ENCODE measurements around the gene TMEM145. TPM values are rescaled to one million over a fixed set of nuclear protein-coding genes. Genes with fewer than 3 reads are reported as not detected.
"Not testable (repeated sequence)": the region's sequence is repeated elsewhere in the genome, so short reads cannot be mapped to it uniquely, and the experiment has no call there.

Gene TMEM145
- total RNA-seq (2022): 1.5 and 3.1 TPM in 2 replicates
- percentile 21 among the genes with signal in this experiment for Bru-seq, nascent RNA
- BruChase-seq, experiment 1, labeled RNA remaining after a 6-hour chase: percentile 27 among the genes with signal in this experiment
- BruChase-seq, experiment 2, labeled RNA remaining after a 2-hour chase: percentile 20 among the genes with signal in this experiment
- long read RNA-seq, partial matches to known transcripts: 1 of 2 reads
- long read RNA-seq, other reads (novel, unspliced or antisense): 1 of 2 reads

DNA sequence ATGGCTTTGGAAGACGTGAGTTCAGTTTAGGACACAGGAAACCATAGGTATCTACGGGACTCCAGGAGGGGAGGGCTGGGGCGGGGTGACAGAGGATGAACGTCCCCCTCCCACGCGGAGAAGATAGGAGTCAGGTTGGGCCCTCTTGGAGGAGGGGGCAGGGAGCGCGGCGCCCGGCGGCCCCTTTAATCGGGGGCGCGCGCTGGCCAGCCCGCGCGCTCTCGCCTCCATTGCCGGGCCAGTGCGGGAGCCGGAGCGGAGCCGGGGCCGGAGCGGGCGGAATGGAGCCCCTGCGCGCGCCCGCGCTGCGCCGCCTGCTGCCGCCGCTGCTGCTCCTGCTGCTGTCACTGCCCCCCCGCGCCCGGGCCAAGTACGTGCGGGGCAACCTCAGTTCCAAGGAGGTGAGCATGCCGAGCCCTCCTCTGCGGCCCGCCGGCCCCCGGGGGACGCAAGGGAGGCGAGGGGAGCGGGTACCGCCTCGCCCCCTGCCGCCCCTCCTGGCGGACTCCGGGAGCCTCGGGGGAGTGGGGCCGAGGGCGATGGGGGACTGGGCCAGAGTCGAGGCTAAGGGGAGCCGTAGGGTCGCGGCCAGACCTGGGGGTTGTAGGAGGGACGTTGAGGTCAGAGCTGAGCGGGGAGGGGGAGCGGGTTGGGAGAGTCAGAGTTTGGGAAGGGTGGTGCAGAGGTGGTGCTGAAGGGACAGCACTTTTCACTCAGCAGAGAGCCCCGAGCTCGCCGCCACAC, at the start of gene TMEM145:
Gene TMEM145 (plus strand): TSS at position 214 of the 744 bp plus-strand sequence. CDS start 68 bp downstream, at position 282.
- Mint-ChIP-seq H3K27ac (ENCODE audit: unreplicated experiment) (no peak within 1 kb of the TSS), H3K9me3 (ENCODE audit: low read depth, unreplicated experiment) (no peaks in the 10 kb centered on the region), H3K36me3 (ENCODE audit: insufficient read depth, unreplicated experiment) (peaks cover 16% of the 10 kb centered on the region), H3K4me3 (ENCODE audit: low read depth, unreplicated experiment) (peak within 1 kb of the TSS; percentile 63), H3K4me1 (ENCODE audit: low read depth, unreplicated experiment) (peaks cover 14% of the 10 kb centered on the region), H3K27me3 (ENCODE audit: unreplicated experiment) (peaks cover 51% of the 10 kb centered on the region)
- BruUV-seq (replicated peaks): no TSS peak
- peak; percentile 81 for DNase-seq
- CTCF ChIA-PET: interaction anchor here (1.1 kb wide), 1 partner anchor 237 kb away, joined by 3 read pairs; the partner anchor contains the start of gene ZNF574
- intact Hi-C loops (cut with micrococcal nuclease; ENCODE audit: unreplicated experiment): no loop called here
- TF ChIP-seq CTCF (IDR thresholded peaks at IDR 0.05; ENCODE audit: unreplicated experiment): no peak

DNA sequence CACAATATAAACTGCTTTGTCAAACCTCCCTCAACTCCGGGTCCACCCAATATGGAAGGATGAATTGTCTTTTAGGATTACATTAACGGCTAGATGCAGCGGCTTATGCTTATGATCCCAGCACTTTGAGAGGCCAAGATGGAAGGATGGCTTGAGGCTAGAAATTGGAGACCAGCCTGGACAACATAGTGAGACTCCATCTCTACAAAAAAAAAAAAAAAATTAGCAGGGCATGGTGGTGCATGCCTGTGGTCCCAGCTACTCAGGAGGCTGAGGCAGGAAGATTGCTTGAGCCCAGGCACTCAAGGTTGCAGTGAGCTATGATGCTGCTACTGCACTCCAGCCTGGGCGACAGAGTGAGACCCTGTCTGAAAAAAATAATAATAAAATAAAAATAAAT, 47.0 kb upstream of the TMEM145 start:
- CTCF ChIA-PET; DNase-seq; intact Hi-C loops (cut with micrococcal nuclease; ENCODE audit: unreplicated experiment); H3K9me3 Mint-ChIP-seq (ENCODE audit: low read depth, unreplicated experiment); H3K27ac Mint-ChIP-seq (ENCODE audit: unreplicated experiment); BruUV-seq (replicated peaks); H3K4me3 Mint-ChIP-seq (ENCODE audit: low read depth, unreplicated experiment); H3K36me3 Mint-ChIP-seq (ENCODE audit: insufficient read depth, unreplicated experiment): not testable (repeated sequence)
- peaks cover 15% of the 10 kb centered on the region for H3K4me1 Mint-ChIP-seq (ENCODE audit: low read depth, unreplicated experiment)
- H3K27me3 Mint-ChIP-seq (ENCODE audit: unreplicated experiment): peaks cover 19% of the 10 kb centered on the region

DNA sequence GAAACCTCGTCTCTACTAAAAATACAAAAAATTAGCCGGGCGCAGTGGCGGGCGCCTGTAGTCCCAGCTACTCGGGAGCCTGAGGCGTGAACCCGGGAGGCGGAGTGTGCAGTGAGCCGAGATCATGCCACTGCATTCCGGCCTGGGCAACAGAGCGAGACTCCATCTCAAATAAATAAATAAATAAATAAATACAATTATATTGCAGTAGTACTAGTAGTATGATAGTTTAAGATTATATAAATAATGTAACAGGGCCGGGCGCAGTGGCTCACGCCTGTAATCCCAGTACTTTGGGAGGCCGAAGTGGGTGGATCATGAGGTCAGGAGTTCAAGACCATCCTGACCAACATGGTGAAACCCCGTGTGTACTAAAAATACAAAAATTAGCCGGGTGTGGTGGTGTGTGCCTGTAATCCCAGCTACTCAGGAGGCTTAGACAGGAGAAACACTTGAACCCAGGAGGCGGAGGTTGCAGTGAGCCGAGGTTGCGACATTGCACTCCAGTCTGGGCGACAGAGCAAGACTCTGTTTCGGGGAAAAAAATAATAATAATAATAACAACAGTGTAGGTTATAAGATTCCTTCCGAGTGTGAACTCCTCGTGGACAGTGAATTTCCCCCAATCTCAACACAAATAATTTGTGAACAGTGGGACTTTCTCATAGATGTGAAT, 46.0 kb upstream of the TMEM145 start:
- BruUV-seq (replicated peaks); H3K9me3 Mint-ChIP-seq (ENCODE audit: low read depth, unreplicated experiment); H3K36me3 Mint-ChIP-seq (ENCODE audit: insufficient read depth, unreplicated experiment); H3K27ac Mint-ChIP-seq (ENCODE audit: unreplicated experiment); H3K4me3 Mint-ChIP-seq (ENCODE audit: low read depth, unreplicated experiment); DNase-seq; intact Hi-C loops (cut with micrococcal nuclease; ENCODE audit: unreplicated experiment); CTCF ChIA-PET: not testable (repeated sequence)
- H3K27me3 Mint-ChIP-seq (ENCODE audit: unreplicated experiment): peaks cover 12% of the 10 kb centered on the region
- peaks cover 15% of the 10 kb centered on the region for H3K4me1 Mint-ChIP-seq (ENCODE audit: low read depth, unreplicated experiment)

GRCh38 chr19:42267644-42268141, 45.4 kb upstream of the TMEM145 start:
- intact Hi-C loops (cut with micrococcal nuclease; ENCODE audit: unreplicated experiment): no loop called here
- Mint-ChIP-seq H3K27ac (ENCODE audit: unreplicated experiment) (no peak overlapping the region), H3K27me3 (ENCODE audit: unreplicated experiment) (peaks cover 6% of the 10 kb centered on the region), H3K4me3 (ENCODE audit: low read depth, unreplicated experiment) (no peak overlapping the region), H3K36me3 (ENCODE audit: insufficient read depth, unreplicated experiment) (peaks cover 8% of the 10 kb centered on the region), H3K4me1 (ENCODE audit: low read depth, unreplicated experiment) (peaks cover 11% of the 10 kb centered on the region), H3K9me3 (ENCODE audit: low read depth, unreplicated experiment) (no peaks in the 10 kb centered on the region)
- TSS peak; percentile 89 for BruUV-seq (replicated peaks)
- no peak for TF ChIP-seq CTCF (IDR thresholded peaks at IDR 0.05; ENCODE audit: unreplicated experiment)
- CTCF ChIA-PET: no interaction called here
- no peak for DNase-seq

GRCh38 chr19:42268142-42268703, 44.9 kb upstream of the TMEM145 start:
- Mint-ChIP-seq H3K36me3 (ENCODE audit: insufficient read depth, unreplicated experiment) (peaks cover 12% of the 10 kb centered on the region), H3K4me3 (ENCODE audit: low read depth, unreplicated experiment) (no peak overlapping the region), H3K9me3 (ENCODE audit: low read depth, unreplicated experiment) (no peaks in the 10 kb centered on the region), H3K4me1 (ENCODE audit: low read depth, unreplicated experiment) (peaks cover 8% of the 10 kb centered on the region), H3K27me3 (ENCODE audit: unreplicated experiment) (peaks cover under 1% of the 10 kb centered on the region), H3K27ac (ENCODE audit: unreplicated experiment) (no peak overlapping the region)
- intact Hi-C loops (cut with micrococcal nuclease; ENCODE audit: unreplicated experiment): no loop called here
- CTCF ChIA-PET: no interaction called here
- TF ChIP-seq CTCF (IDR thresholded peaks at IDR 0.05; ENCODE audit: unreplicated experiment): no peak
- peak; percentile 100 for DNase-seq
- BruUV-seq (replicated peaks): no TSS peak

Measured in Calu3 (cell line).